ENCODE data around the gene POLR2A.

The POLR2A gene

GRCh38 chr17:7501729-7502128 lies 17.6 kb downstream of the POLR2A start:
- peaks cover 2% of the 10 kb centered on the region for H3K79me1 ChIP-seq (ENCODE audit: low read length)
- H3K27ac ChIP-seq (ENCODE audit: low read depth, low read length): no peak overlapping the region
- no peak for DNase-seq
- no peaks in the 10 kb centered on the region for H3K79me2 ChIP-seq (ENCODE audit: control insufficient read depth, insufficient read depth, low read length)
- H2AK5ac ChIP-seq (ENCODE audit: low read length): no peak overlapping the region
- no peak overlapping the region for H3K23ac ChIP-seq (ENCODE audit: low read length)
- no peak overlapping the region for H3K18ac ChIP-seq (ENCODE audit: low read length)
- no peak overlapping the region for H4K8ac ChIP-seq (ENCODE audit: low read depth, low read length)
- no peak overlapping the region for H3K4me2 ChIP-seq (ENCODE audit: low read length)
- no peaks in the 10 kb centered on the region for H3K27me3 ChIP-seq (ENCODE audit: insufficient read depth, low read length, poor library complexity)
- H4K5ac ChIP-seq (ENCODE audit: low read length): no peak overlapping the region
- H2BK120ac ChIP-seq (ENCODE audit: low read depth, low read length): no peak overlapping the region
- no peak overlapping the region for H3K4ac ChIP-seq (ENCODE audit: low read depth, low read length)
- no peak overlapping the region for H2BK5ac ChIP-seq (ENCODE audit: low read length)
- 100% methylated on average over 1 of the region's 14 CpGs for WGBS (ENCODE audit: extremely low coverage, insufficient coverage, low lambda C conversion rate)
- H2BK15ac ChIP-seq (replicated peaks; ENCODE audit: low read depth): no peak overlapping the region
- H3K4me3 ChIP-seq (ENCODE audit: low read length): no peak overlapping the region
- peaks cover 30% of the 10 kb centered on the region for H3K36me3 ChIP-seq (ENCODE audit: control insufficient read depth, insufficient read depth, low read length)
- no peaks in the 10 kb centered on the region for H3K4me1 ChIP-seq (ENCODE audit: control insufficient read depth, low read depth, low read length)
- no peak overlapping the region for H3K56ac ChIP-seq (ENCODE audit: low read length)
- H3K9ac ChIP-seq (ENCODE audit: low read length): no peak overlapping the region

- no peak overlapping the region for H2BK15ac ChIP-seq (replicated peaks; ENCODE audit: low read depth)
- H3K79me2 ChIP-seq (ENCODE audit: control insufficient read depth, insufficient read depth, low read length): no peaks in the 10 kb centered on the region
- H2AK5ac ChIP-seq (ENCODE audit: low read length): no peak overlapping the region
- no CpG with 5 or more reads among the region's 20 CpGs for WGBS (ENCODE audit: extremely low coverage, insufficient coverage, low lambda C conversion rate)
- H3K27me3 ChIP-seq (ENCODE audit: insufficient read depth, low read length, poor library complexity): no peaks in the 10 kb centered on the region
- H4K5ac ChIP-seq (ENCODE audit: low read length): no peak overlapping the region
- H3K27ac ChIP-seq (ENCODE audit: low read depth, low read length): no peak overlapping the region
- H2BK120ac ChIP-seq (ENCODE audit: low read depth, low read length): no peak overlapping the region
- no peak overlapping the region for H3K4ac ChIP-seq (ENCODE audit: low read depth, low read length)
- no peak overlapping the region for H2BK5ac ChIP-seq (ENCODE audit: low read length)
- no peak overlapping the region for H3K56ac ChIP-seq (ENCODE audit: low read length)
- no peak overlapping the region for H3K18ac ChIP-seq (ENCODE audit: low read length)
- no peaks in the 10 kb centered on the region for H3K4me1 ChIP-seq (ENCODE audit: control insufficient read depth, low read depth, low read length)
- no peak overlapping the region for H3K4me2 ChIP-seq (ENCODE audit: low read length)
- H3K23ac ChIP-seq (ENCODE audit: low read length): no peak overlapping the region
- DNase-seq: no peak
- H3K4me3 ChIP-seq (ENCODE audit: low read length): no peak overlapping the region
- H3K36me3 ChIP-seq (ENCODE audit: control insufficient read depth, insufficient read depth, low read length): peaks cover 28% of the 10 kb centered on the region
- H3K79me1 ChIP-seq (ENCODE audit: low read length): peaks cover 2% of the 10 kb centered on the region
- no peak overlapping the region for H4K8ac ChIP-seq (ENCODE audit: low read depth, low read length)
- no peak overlapping the region for H3K9ac ChIP-seq (ENCODE audit: low read length)
Measured at GRCh38 chr17:7502171-7502847, 18.1 kb downstream of the POLR2A start.

GRCh38 chr17:7502987-7503386 lies 18.8 kb downstream of the POLR2A start:
- H4K8ac ChIP-seq (ENCODE audit: low read depth, low read length): no peak overlapping the region
- H3K4me3 ChIP-seq (ENCODE audit: low read length): no peak overlapping the region
- no peak overlapping the region for H3K56ac ChIP-seq (ENCODE audit: low read length)
- no peak overlapping the region for H3K9ac ChIP-seq (ENCODE audit: low read length)
- no peak overlapping the region for H3K4ac ChIP-seq (ENCODE audit: low read depth, low read length)
- H3K36me3 ChIP-seq (ENCODE audit: control insufficient read depth, insufficient read depth, low read length): peaks cover 29% of the 10 kb centered on the region
- peaks cover 2% of the 10 kb centered on the region for H3K79me1 ChIP-seq (ENCODE audit: low read length)
- H3K27me3 ChIP-seq (ENCODE audit: insufficient read depth, low read length, poor library complexity): no peaks in the 10 kb centered on the region
- WGBS (ENCODE audit: extremely low coverage, insufficient coverage, low lambda C conversion rate): no CpG with 5 or more reads among the region's 14 CpGs
- no peak overlapping the region for H3K18ac ChIP-seq (ENCODE audit: low read length)
- H3K27ac ChIP-seq (ENCODE audit: low read depth, low read length): no peak overlapping the region
- H3K4me2 ChIP-seq (ENCODE audit: low read length): no peak overlapping the region
- H2BK5ac ChIP-seq (ENCODE audit: low read length): no peak overlapping the region
- peak; percentile 37 for DNase-seq
- H3K79me2 ChIP-seq (ENCODE audit: control insufficient read depth, insufficient read depth, low read length): no peaks in the 10 kb centered on the region
- no peaks in the 10 kb centered on the region for H3K4me1 ChIP-seq (ENCODE audit: control insufficient read depth, low read depth, low read length)
- H2BK120ac ChIP-seq (ENCODE audit: low read depth, low read length): no peak overlapping the region
- no peak overlapping the region for H3K23ac ChIP-seq (ENCODE audit: low read length)
- H2BK15ac ChIP-seq (replicated peaks; ENCODE audit: low read depth): no peak overlapping the region
- H4K5ac ChIP-seq (ENCODE audit: low read length): no peak overlapping the region
- no peak overlapping the region for H2AK5ac ChIP-seq (ENCODE audit: low read length)

GRCh38 chr17:7503521-7503920 lies 19.4 kb downstream of the POLR2A start:
- H3K4me3 ChIP-seq (ENCODE audit: low read length): no peak overlapping the region

GRCh38 chr17:7508145-7508544 lies 24.0 kb downstream of the POLR2A start:
- no peak overlapping the region for H4K5ac ChIP-seq (ENCODE audit: low read length)
- no peak overlapping the region for H3K56ac ChIP-seq (ENCODE audit: low read length)
- H3K27me3 ChIP-seq (ENCODE audit: insufficient read depth, low read length, poor library complexity): no peaks in the 10 kb centered on the region
- peaks cover 39% of the 10 kb centered on the region for H3K36me3 ChIP-seq (ENCODE audit: control insufficient read depth, insufficient read depth, low read length)
- no CpG with 5 or more reads among the region's 11 CpGs for WGBS (ENCODE audit: extremely low coverage, insufficient coverage, low lambda C conversion rate)
- H2BK15ac ChIP-seq (replicated peaks; ENCODE audit: low read depth): no peak overlapping the region
- no peaks in the 10 kb centered on the region for H3K4me1 ChIP-seq (ENCODE audit: control insufficient read depth, low read depth, low read length)
- no peaks in the 10 kb centered on the region for H3K79me1 ChIP-seq (ENCODE audit: low read length)
- H3K27ac ChIP-seq (ENCODE audit: low read depth, low read length): no peak overlapping the region
- H4K8ac ChIP-seq (ENCODE audit: low read depth, low read length): no peak overlapping the region
- H2AK5ac ChIP-seq (ENCODE audit: low read length): no peak overlapping the region
- H3K4me3 ChIP-seq (ENCODE audit: low read length): no peak overlapping the region
- no peak overlapping the region for H3K4me2 ChIP-seq (ENCODE audit: low read length)
- no peak overlapping the region for H3K4ac ChIP-seq (ENCODE audit: low read depth, low read length)
- no peak for DNase-seq
- no peak overlapping the region for H3K23ac ChIP-seq (ENCODE audit: low read length)
- no peaks in the 10 kb centered on the region for H3K79me2 ChIP-seq (ENCODE audit: control insufficient read depth, insufficient read depth, low read length)
- H3K9ac ChIP-seq (ENCODE audit: low read length): no peak overlapping the region
- H3K18ac ChIP-seq (ENCODE audit: low read length): no peak overlapping the region
- no peak overlapping the region for H2BK5ac ChIP-seq (ENCODE audit: low read length)
- H2BK120ac ChIP-seq (ENCODE audit: low read depth, low read length): no peak overlapping the region

More at GRCh38 chr17:7503521-7503920, 19.4 kb downstream of the POLR2A start:
- Histone ChIP-seq H3K27ac (ENCODE audit: low read depth, low read length) (no peak overlapping the region), H3K79me2 (ENCODE audit: control insufficient read depth, insufficient read depth, low read length) (no peaks in the 10 kb centered on the region), H3K18ac (ENCODE audit: low read length) (no peak overlapping the region), H2BK120ac (ENCODE audit: low read depth, low read length) (no peak overlapping the region), H3K9ac (ENCODE audit: low read length) (no peak overlapping the region), H3K23ac (ENCODE audit: low read length) (no peak overlapping the region), H2BK15ac (replicated peaks; ENCODE audit: low read depth) (no peak overlapping the region), H3K79me1 (ENCODE audit: low read length) (peaks cover 2% of the 10 kb centered on the region), H3K56ac (ENCODE audit: low read length) (no peak overlapping the region), H3K27me3 (ENCODE audit: insufficient read depth, low read length, poor library complexity) (no peaks in the 10 kb centered on the region), H4K5ac (ENCODE audit: low read length) (no peak overlapping the region), H3K4ac (ENCODE audit: low read depth, low read length) (no peak overlapping the region), H3K4me2 (ENCODE audit: low read length) (no peak overlapping the region), H3K4me1 (ENCODE audit: control insufficient read depth, low read depth, low read length) (no peaks in the 10 kb centered on the region), H4K8ac (ENCODE audit: low read depth, low read length) (no peak overlapping the region), H2BK5ac (ENCODE audit: low read length) (no peak overlapping the region), H3K36me3 (ENCODE audit: control insufficient read depth, insufficient read depth, low read length) (peaks cover 29% of the 10 kb centered on the region), H2AK5ac (ENCODE audit: low read length) (no peak overlapping the region)
- no CpG with 5 or more reads among the region's 8 CpGs for WGBS (ENCODE audit: extremely low coverage, insufficient coverage, low lambda C conversion rate)
- DNase-seq: no peak

GRCh38 chr17:7508846-7509245 lies 24.7 kb downstream of the POLR2A start:
- Histone ChIP-seq H2BK120ac (ENCODE audit: low read depth, low read length) (no peak overlapping the region), H3K4ac (ENCODE audit: low read depth, low read length) (no peak overlapping the region), H3K23ac (ENCODE audit: low read length) (no peak overlapping the region), H2AK5ac (ENCODE audit: low read length) (no peak overlapping the region), H3K79me1 (ENCODE audit: low read length) (no peaks in the 10 kb centered on the region), H3K27ac (ENCODE audit: low read depth, low read length) (no peak overlapping the region), H2BK15ac (replicated peaks; ENCODE audit: low read depth) (no peak overlapping the region), H3K18ac (ENCODE audit: low read length) (no peak overlapping the region), H3K36me3 (ENCODE audit: control insufficient read depth, insufficient read depth, low read length) (peaks cover 38% of the 10 kb centered on the region), H3K4me1 (ENCODE audit: control insufficient read depth, low read depth, low read length) (no peaks in the 10 kb centered on the region), H4K5ac (ENCODE audit: low read length) (no peak overlapping the region), H4K8ac (ENCODE audit: low read depth, low read length) (no peak overlapping the region), H3K9ac (ENCODE audit: low read length) (no peak overlapping the region), H3K4me3 (ENCODE audit: low read length) (no peak overlapping the region), H3K56ac (ENCODE audit: low read length) (no peak overlapping the region), H3K79me2 (ENCODE audit: control insufficient read depth, insufficient read depth, low read length) (no peaks in the 10 kb centered on the region), H3K27me3 (ENCODE audit: insufficient read depth, low read length, poor library complexity) (no peaks in the 10 kb centered on the region), H3K4me2 (ENCODE audit: low read length) (no peak overlapping the region), H2BK5ac (ENCODE audit: low read length) (no peak overlapping the region)
- WGBS (ENCODE audit: extremely low coverage, insufficient coverage, low lambda C conversion rate): no CpG with 5 or more reads among the region's 9 CpGs
- DNase-seq: no peak
